ENCODE data around the gene DNAH2.

Gene DNAH2

DNA sequence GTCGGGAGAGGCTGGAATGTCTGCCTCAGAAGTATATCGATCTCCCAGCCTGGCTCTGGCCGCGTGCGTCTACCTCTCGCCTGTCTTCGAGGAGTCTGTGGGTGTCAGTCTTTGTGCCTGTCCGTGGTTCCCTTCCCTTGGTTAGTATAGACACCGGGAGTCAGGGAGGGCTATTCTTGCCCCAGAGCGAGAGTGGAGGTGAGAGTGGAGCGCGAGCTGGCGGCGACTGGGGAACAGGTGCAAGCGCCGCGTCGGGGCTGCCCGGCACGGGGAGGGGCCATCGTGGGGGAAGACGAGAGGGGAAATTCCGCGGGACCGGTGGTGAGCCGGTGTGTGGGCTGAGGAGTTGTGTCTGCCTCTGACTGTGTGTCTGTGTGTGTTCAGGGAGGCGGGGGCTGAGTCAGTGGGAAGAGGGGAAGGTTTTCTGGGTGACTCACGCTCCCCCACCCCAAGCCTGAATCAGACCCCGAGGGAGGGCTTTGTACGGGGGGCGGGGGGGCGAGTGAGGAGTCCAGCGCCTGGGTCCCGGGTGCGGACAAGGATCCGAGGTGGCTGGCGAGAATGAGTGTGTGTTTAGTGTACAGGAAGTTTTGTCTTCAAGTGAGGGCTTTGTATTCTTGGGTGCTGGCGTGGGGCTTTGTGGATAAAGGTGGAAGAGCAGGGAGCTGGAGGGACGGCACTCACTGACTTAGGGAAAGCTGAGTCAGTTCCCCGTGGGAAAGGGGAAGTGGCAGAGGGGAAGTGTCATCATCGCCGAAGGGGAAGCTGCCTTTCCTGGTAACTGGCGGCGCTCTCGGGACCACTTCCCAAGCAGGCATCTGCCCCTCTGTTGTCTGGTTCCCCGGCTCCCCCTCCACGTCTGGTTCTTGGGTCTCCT lies 125.1 kb downstream of the DNAH2 start (continued):
- TF ChIP-seq, protein P1, sequence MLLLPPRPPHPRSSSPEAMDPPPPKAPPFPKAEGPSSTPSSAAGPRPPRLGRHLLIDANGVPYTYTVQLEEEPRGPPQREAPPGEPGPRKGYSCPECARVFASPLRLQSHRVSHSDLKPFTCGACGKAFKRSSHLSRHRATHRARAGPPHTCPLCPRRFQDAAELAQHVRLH (tag by site-specific recombination; IDR thresholded peaks at IDR 0.05), result no peak
- peak; percentile 73 for TF ChIP-seq SP7 (tag by site-specific recombination; IDR thresholded peaks at IDR 0.05)
- TF ChIP-seq ZNF2 (tag by site-specific recombination; IDR thresholded peaks at IDR 0.05), result no peak; the same call in 1 of the 2 replicates
- no peak for TF ChIP-seq ZNF677 (tag by site-specific recombination; IDR thresholded peaks at IDR 0.05)
- no peak for TF ChIP-seq ZNF114 (tag by site-specific recombination; IDR thresholded peaks at IDR 0.05)
- TF ChIP-seq MEIS1 (CRISPR knock-in tag; IDR thresholded peaks at IDR 0.05; ENCODE audit: borderline replicate concordance), result no peak
- 0 out of 2 replicates have a peak, but pooled peaks have one; percentile 49 for TF ChIP-seq ZNF37A (tag by site-specific recombination; IDR thresholded peaks at IDR 0.05)
- TF ChIP-seq BCL11B (tag by site-specific recombination; IDR thresholded peaks at IDR 0.05; ENCODE audit: low read depth), result peak; percentile 57
- TF ChIP-seq, protein P2, sequence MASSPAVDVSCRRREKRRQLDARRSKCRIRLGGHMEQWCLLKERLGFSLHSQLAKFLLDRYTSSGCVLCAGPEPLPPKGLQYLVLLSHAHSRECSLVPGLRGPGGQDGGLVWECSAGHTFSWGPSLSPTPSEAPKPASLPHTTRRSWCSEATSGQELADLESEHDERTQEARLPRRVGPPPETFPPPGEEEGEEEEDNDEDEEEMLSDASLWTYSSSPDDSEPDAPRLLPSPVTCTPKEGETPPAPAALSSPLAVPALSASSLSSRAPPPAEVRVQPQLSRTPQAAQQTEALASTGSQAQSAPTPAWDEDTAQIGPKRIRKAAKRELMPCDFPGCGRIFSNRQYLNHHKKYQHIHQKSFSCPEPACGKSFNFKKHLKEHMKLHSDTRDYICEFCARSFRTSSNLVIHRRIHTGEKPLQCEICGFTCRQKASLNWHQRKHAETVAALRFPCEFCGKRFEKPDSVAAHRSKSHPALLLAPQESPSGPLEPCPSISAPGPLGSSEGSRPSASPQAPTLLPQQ (tag by site-specific recombination; IDR thresholded peaks at IDR 0.05), result no peak
- no peak for TF ChIP-seq SETDB1 (IDR thresholded peaks at IDR 0.05; ENCODE audit: insufficient read length, low read length)
- TF ChIP-seq FEZF1 (tag by site-specific recombination; IDR thresholded peaks at IDR 0.05), result no peak
- peak; percentile 7; the same call in 1 of the 2 replicates for TF ChIP-seq ZFP69B (tag by site-specific recombination; IDR thresholded peaks at IDR 0.05)
- peak; percentile 93 for TF ChIP-seq ZNF335 (tag by site-specific recombination; conservative IDR thresholded peaks at IDR 0.05)
- no peak for TF ChIP-seq YY2 (tag by site-specific recombination; IDR thresholded peaks at IDR 0.05)
- TF ChIP-seq, protein P3, sequence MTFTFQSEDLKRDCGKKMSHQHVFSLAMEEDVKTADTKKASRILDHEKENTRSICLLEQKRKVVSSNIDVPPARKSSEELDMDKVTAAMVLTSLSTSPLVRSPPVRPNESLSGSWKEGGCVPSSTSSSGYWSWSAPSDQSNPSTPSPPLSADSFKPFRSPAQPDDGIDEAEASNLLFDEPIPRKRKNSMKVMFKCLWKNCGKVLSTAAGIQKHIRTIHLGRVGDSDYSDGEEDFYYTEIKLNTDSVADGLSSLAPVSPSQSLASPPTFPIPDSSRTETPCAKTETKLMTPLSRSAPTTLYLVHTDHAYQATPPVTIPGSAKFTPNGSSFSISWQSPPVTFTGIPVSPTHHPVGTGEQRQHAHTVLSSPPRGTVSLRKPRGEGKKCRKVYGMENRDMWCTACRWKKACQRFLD (tag by site-specific recombination; IDR thresholded peaks at IDR 0.05), result no peak
- TF ChIP-seq, protein P4, sequence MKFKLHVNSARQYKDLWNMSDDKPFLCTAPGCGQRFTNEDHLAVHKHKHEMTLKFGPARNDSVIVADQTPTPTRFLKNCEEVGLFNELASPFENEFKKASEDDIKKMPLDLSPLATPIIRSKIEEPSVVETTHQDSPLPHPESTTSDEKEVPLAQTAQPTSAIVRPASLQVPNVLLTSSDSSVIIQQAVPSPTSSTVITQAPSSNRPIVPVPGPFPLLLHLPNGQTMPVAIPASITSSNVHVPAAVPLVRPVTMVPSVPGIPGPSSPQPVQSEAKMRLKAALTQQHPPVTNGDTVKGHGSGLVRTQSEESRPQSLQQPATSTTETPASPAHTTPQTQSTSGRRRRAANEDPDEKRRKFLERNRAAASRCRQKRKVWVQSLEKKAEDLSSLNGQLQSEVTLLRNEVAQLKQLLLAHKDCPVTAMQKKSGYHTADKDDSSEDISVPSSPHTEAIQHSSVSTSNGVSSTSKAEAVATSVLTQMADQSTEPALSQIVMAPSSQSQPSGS (tag by site-specific recombination; IDR thresholded peaks at IDR 0.05; ENCODE audit: low read depth), result no peak
- no peak for TF ChIP-seq ZNF302 (tag by site-specific recombination; IDR thresholded peaks at IDR 0.05; ENCODE audit: low read depth)
- TF ChIP-seq, protein P5, sequence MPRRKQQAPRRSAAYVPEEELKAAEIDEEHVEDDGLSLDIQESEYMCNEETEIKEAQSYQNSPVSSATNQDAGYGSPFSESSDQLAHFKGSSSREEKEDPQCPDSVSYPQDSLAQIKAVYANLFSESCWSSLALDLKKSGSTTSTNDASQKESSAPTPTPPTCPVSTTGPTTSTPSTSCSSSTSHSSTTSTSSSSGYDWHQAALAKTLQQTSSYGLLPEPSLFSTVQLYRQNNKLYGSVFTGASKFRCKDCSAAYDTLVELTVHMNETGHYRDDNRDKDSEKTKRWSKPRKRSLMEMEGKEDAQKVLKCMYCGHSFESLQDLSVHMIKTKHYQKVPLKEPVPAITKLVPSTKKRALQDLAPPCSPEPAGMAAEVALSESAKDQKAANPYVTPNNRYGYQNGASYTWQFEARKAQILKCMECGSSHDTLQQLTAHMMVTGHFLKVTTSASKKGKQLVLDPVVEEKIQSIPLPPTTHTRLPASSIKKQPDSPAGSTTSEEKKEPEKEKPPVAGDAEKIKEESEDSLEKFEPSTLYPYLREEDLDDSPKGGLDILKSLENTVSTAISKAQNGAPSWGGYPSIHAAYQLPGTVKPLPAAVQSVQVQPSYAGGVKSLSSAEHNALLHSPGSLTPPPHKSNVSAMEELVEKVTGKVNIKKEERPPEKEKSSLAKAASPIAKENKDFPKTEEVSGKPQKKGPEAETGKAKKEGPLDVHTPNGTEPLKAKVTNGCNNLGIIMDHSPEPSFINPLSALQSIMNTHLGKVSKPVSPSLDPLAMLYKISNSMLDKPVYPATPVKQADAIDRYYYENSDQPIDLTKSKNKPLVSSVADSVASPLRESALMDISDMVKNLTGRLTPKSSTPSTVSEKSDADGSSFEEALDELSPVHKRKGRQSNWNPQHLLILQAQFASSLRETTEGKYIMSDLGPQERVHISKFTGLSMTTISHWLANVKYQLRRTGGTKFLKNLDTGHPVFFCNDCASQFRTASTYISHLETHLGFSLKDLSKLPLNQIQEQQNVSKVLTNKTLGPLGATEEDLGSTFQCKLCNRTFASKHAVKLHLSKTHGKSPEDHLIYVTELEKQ (tag by site-specific recombination; IDR thresholded peaks at IDR 0.05; ENCODE audit: borderline replicate concordance), result no peak
- TF ChIP-seq GLI4 (tag by site-specific recombination; IDR thresholded peaks at IDR 0.05), result no peak; the same call in 1 of the 2 replicates
- TF ChIP-seq, protein P6, sequence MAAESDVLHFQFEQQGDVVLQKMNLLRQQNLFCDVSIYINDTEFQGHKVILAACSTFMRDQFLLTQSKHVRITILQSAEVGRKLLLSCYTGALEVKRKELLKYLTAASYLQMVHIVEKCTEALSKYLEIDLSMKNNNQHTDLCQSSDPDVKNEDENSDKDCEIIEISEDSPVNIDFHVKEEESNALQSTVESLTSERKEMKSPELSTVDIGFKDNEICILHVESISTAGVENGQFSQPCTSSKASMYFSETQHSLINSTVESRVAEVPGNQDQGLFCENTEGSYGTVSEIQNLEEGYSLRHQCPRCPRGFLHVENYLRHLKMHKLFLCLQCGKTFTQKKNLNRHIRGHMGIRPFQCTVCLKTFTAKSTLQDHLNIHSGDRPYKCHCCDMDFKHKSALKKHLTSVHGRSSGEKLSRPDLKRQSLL (tag by site-specific recombination; IDR thresholded peaks at IDR 0.05), result no peak
- TF ChIP-seq, protein P7, sequence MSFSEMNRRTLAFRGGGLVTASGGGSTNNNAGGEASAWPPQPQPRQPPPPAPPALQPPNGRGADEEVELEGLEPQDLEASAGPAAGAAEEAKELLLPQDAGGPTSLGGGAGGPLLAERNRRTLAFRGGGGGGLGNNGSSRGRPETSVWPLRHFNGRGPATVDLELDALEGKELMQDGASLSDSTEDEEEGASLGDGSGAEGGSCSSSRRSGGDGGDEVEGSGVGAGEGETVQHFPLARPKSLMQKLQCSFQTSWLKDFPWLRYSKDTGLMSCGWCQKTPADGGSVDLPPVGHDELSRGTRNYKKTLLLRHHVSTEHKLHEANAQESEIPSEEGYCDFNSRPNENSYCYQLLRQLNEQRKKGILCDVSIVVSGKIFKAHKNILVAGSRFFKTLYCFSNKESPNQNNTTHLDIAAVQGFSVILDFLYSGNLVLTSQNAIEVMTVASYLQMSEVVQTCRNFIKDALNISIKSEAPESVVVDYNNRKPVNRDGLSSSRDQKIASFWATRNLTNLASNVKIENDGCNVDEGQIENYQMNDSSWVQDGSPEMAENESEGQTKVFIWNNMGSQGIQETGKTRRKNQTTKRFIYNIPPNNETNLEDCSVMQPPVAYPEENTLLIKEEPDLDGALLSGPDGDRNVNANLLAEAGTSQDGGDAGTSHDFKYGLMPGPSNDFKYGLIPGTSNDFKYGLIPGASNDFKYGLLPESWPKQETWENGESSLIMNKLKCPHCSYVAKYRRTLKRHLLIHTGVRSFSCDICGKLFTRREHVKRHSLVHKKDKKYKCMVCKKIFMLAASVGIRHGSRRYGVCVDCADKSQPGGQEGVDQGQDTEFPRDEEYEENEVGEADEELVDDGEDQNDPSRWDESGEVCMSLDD (tag by site-specific recombination; IDR thresholded peaks at IDR 0.05), result no peak; the same call in none of the 2 replicates
- TF ChIP-seq, protein P8, sequence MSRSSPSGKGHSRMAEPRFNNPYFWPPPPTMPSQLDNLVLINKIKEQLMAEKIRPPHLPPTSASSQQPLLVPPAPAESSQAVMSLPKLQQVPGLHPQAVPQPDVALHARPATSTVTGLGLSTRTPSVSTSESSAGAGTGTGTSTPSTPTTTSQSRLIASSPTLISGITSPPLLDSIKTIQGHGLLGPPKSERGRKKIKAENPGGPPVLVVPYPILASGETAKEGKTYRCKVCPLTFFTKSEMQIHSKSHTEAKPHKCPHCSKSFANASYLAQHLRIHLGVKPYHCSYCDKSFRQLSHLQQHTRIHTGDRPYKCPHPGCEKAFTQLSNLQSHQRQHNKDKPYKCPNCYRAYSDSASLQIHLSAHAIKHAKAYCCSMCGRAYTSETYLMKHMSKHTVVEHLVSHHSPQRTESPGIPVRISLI (tag by site-specific recombination; IDR thresholded peaks at IDR 0.05), result no peak
- 0 out of 2 replicates have a peak, but pooled peaks have one; percentile 24 for TF ChIP-seq SCRT1 (tag by site-specific recombination; IDR thresholded peaks at IDR 0.05; ENCODE audit: borderline replicate concordance)
- no peak for TF ChIP-seq ZNF558 (tag by site-specific recombination; IDR thresholded peaks at IDR 0.05)
- TF ChIP-seq ZNF792 (tag by site-specific recombination; IDR thresholded peaks at IDR 0.05), result no peak
- no peak for TF ChIP-seq TRIM28 (IDR thresholded peaks at IDR 0.05; ENCODE audit: borderline replicate concordance, low read length)

All from HEK293 (cell line).